GM12878 (cell line): ENCODE results near the gene NPRL2. TPM values are rescaled to one million over a fixed set of nuclear protein-coding genes. Genes with fewer than 3 reads are reported as not detected.

Experiments
- ATAC-seq: fragments of 200-7000 bp; cut with Tn5 transposase; 3 replicates; pipeline ENCODE4 v1.9.1; 2020; ENCODE audit warnings: mild to moderate bottlenecking, moderate library complexity
- BruUV-seq: library from RNA; stranded (reverse); fragments of 400-500 nt; replicated peaks from 2 replicates; lab custom pipeline; 2021; lab: Mats Ljungman, UMichigan
- CTCF ChIA-PET: fragments of 300-600 bp; sonication (Branson Sonifier 250); formaldehyde crosslinking; extraction: SDS; loops from one replicate; lab custom pipeline; 2021; ENCODE audit warnings: inconsistent platforms; lab: Yijun Ruan, JAX
- POLR2A ChIA-PET: fragments of 350-600 bp; formaldehyde crosslinking; extraction: SDS; loops from one replicate; lab custom pipeline; 2021; ENCODE audit warnings: inconsistent platforms; lab: Charles Lee
- RAD21 ChIA-PET: fragments of 300-600 bp; sonication (Branson Sonifier 250); formaldehyde crosslinking; loops from one replicate; lab custom pipeline; 2023; ENCODE audit warnings: antibody characterized with exemption; ENCODE audit not compliant: unreplicated experiment; lab: Charles Lee
- SMC1A ChIA-PET: fragments of 300-600 bp; sonication (Branson Sonifier 250); formaldehyde crosslinking; loops from one replicate; lab custom pipeline; 2023; ENCODE audit not compliant: unreplicated experiment, uncharacterized antibody; lab: Charles Lee
- DNase-seq: peaks from one replicate; pipeline ENCODE4 v3.0.0-alpha.2; 2011; ENCODE audit warnings: low read depth, low spot score
- FAIRE-seq: peaks from 3 replicates; lab custom pipeline; 2011; peaks lifted over from hg19 to GRCh38; lab: Jason Lieb, UNC
- H2AFZ ChIP-seq: 2 replicates; pipeline ENCODE4 v1.6.0; 2011; ENCODE audit warnings: low read depth, low read length, control low read depth; ENCODE audit not compliant: control insufficient read depth
- H3K27ac ChIP-seq: 2 replicates; pipeline ENCODE4 v1.5.1; 2011; ENCODE audit warnings: control low read depth; ENCODE audit not compliant: control insufficient read depth, insufficient read depth
- H3K27me3 ChIP-seq, 2 experiments: replicated peaks in 1 of 2; 2 replicates each; pipeline versions ENCODE4 v1.6.0 to v1.6.1; 2011; ENCODE audit warnings: low read length in 1 of 2; ENCODE audit not compliant: control insufficient read depth in 2 of 2, insufficient read depth in 2 of 2
- H3K36me3 ChIP-seq, 2 experiments: 2 replicates each; pipeline ENCODE4 v1.5.1; 2011; ENCODE audit warnings: low read length in 1 of 2; ENCODE audit not compliant: control insufficient read depth in 2 of 2, insufficient read depth in 2 of 2
- H3K4me1 ChIP-seq: 2 replicates; pipeline ENCODE4 v1.6.1; 2011; ENCODE audit warnings: mild to moderate bottlenecking, low read length, moderate library complexity, mixed read lengths; ENCODE audit not compliant: control insufficient read depth, insufficient read depth
- H3K4me2 ChIP-seq: 2 replicates; pipeline ENCODE4 v1.6.0; 2011; ENCODE audit warnings: control low read depth; ENCODE audit not compliant: control insufficient read depth, insufficient read depth
- H3K4me3 ChIP-seq: fragments of 200-600 bp; sonication (generic); 2 replicates; pipeline ENCODE4 v1.5.1; 2016
- H3K79me2 ChIP-seq: 2 replicates; pipeline ENCODE4 v1.6.0; 2011; ENCODE audit warnings: low read length; ENCODE audit not compliant: control insufficient read depth, insufficient read depth
- H3K9ac ChIP-seq: 2 replicates; pipeline ENCODE4 v1.8.0; 2011; ENCODE audit warnings: low read length, control low read depth, mixed read lengths; ENCODE audit not compliant: control insufficient read depth, insufficient read depth
- H3K9me3 ChIP-seq: replicated peaks from 3 replicates; pipeline ENCODE4 v1.5.1; 2011; ENCODE audit warnings: mild to moderate bottlenecking, low read length; ENCODE audit not compliant: control insufficient read depth, insufficient read depth
- H4K20me1 ChIP-seq: 2 replicates; pipeline ENCODE4 v1.6.0; 2011; ENCODE audit not compliant: control insufficient read depth, insufficient read depth
- E2F8 ChIP-seq: fragments of 450-650 bp; IDR thresholded peaks from 2 replicates; pipeline ENCODE4 v1.6.1; 2018; ENCODE audit warnings: mild to moderate bottlenecking, low read depth, moderate library complexity; ENCODE audit not compliant: partially characterized antibody
- WGBS: methylation state at CpG from one replicate; pipeline ENCODE4 v1.1.6; 2016; ENCODE audit warnings: low lambda C conversion rate; ENCODE audit not compliant: insufficient replicate concordance, insufficient coverage; ENCODE audit errors: missing lambda C conversion rate; 5-methylcytosine and 5-hydroxymethylcytosine counted together
- in situ Hi-C: fragments of 300-500 bp; cut with MboI; formaldehyde crosslinking; loops from 9 replicates; pipeline ENCODE4 v1.14.3; 2018; ENCODE audit warnings: mixed read lengths
- intact Hi-C: fragments of 100-400 bp; cut with micrococcal nuclease; formaldehyde crosslinking; loops from one replicate; pipeline ENCODE4 v1.14.2; 2022; ENCODE audit not compliant: unreplicated experiment
- polyA plus RNA-seq, 11 experiments: library from polyadenylated mRNA; depleted of rRNA in 4 of 11; unstranded in 6 of 11; stranded (reverse) in 5 of 11; fragments of >200 nt; fragmentation: Nextera tagmentation in 4 of 11; fragmentation: Illumina TruSeq in 1 of 11; extraction: Ambion mirVana in 4 of 11; extraction: Trizol in 1 of 11; gene quantifications; 1 replicate in 1 of 11; 2 replicates in 10 of 11; pipeline versions ENCODE4 v1.2.1 to v1.2.3, GENCODE V29; 2011 to 2016; ENCODE audit warnings: inconsistent platforms in 2 of 11, missing spikeins in 2 of 11, low read depth in 1 of 11
- total RNA-seq, 4 experiments: library from RNA; depleted of rRNA in 3 of 4; stranded (reverse); fragments of >200 nt in 3 of 4; fragmentation: Illumina TruSeq in 1 of 4; extraction: Trizol in 1 of 4; gene quantifications; 2 replicates each; pipeline versions ENCODE4 v1.2.1 to v1.2.3, GENCODE V29; 2013 to 2021
- TF ChIP-seq, protein P1 (sequence below): fragments of 450-650 bp; IDR thresholded peaks from 2 replicates; pipeline ENCODE4 v1.6.1; 2017; ENCODE audit warnings: low read depth, mild to moderate bottlenecking, moderate library complexity

Gene NPRL2
- total and polyA plus RNA-seq, 10 of the 15 experiments (the other 5 are each of a cell fraction or from before 2014, with no cell fraction given) = 17.8 to 54.2 (median 32.9) TPM

GRCh38 chr3:50351323-50351697, 735 bp upstream of the NPRL2 start:
- Histone ChIP-seq H3K4me1 (peaks cover 18% of the 10 kb centered on the region), H3K79me2 (peaks cover 22% of the 10 kb centered on the region), H3K27ac (no peak overlapping the region; the same call in 1 of the 2 replicates), H3K4me3 (peak overlapping the region; percentile 83), H3K27me3 (no peaks in the 10 kb centered on the region), H3K9me3 (no peaks in the 10 kb centered on the region), H4K20me1 (no peaks in the 10 kb centered on the region), H3K36me3 (peaks cover 8 to 19% of the 10 kb centered on the region in 2 experiments; a peak in 2 of 4 replicates), H2AFZ (peak overlapping the region; percentile 99), H3K9ac (peak overlapping the region; percentile 73), H3K4me2 (peak overlapping the region; percentile 82)
- ChIA-PET CTCF (interaction anchor here (1.4 to 4.9 kb wide), 2 partner anchors 13 to 36 kb away, joined by 4 to 59 read pairs; partner anchors contain the start of gene RASSF1), RAD21 (interaction anchor here (1.4 to 2.8 kb wide), 3 partner anchors 14 to 265 kb away, joined by 3 to 16 read pairs (median 13); partner anchors contain the start of genes CISH and MAPKAPK3), SMC1A (interaction anchor here (1.0 kb wide), 2 partner anchors 11 to 221 kb away, joined by 3 read pairs; partner anchors contain the start of gene RASSF1), POLR2A (interaction anchor here (1.3 to 4.3 kb wide), 7 partner anchors 9 to 218 kb away, joined by 3 to 84 read pairs (median 7); partner anchors contain the start of genes C3orf18, HEMK1, HYAL3 and IFRD2)
- 53% methylated on average over 11 of the region's 11 CpGs for WGBS
- BruUV-seq = no TSS peak
- in situ Hi-C loops (loop anchor here (10.0 kb wide), 1 partner anchor 1033 kb away; the partner anchor contains the start of gene MANF), intact Hi-C loops (loop anchor here (1.0 kb wide), 1 partner anchor 8 kb away; the partner anchor contains the start of gene TMEM115)
- TF ChIP-seq E2F8 = no peak
- TF ChIP-seq, protein P1, sequence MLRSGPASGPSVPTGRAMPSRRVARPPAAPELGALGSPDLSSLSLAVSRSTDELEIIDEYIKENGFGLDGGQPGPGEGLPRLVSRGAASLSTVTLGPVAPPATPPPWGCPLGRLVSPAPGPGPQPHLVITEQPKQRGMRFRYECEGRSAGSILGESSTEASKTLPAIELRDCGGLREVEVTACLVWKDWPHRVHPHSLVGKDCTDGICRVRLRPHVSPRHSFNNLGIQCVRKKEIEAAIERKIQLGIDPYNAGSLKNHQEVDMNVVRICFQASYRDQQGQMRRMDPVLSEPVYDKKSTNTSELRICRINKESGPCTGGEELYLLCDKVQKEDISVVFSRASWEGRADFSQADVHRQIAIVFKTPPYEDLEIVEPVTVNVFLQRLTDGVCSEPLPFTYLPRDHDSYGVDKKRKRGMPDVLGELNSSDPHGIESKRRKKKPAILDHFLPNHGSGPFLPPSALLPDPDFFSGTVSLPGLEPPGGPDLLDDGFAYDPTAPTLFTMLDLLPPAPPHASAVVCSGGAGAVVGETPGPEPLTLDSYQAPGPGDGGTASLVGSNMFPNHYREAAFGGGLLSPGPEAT = 0 out of 2 replicates have a peak, but pooled peaks have one; percentile 6
- ATAC-seq (no peak), DNase-seq (no peak), FAIRE-seq (no peak)
